Endothelial cell of umbilical vein (primary cell): Measurements from ENCODE around the gene PRR36. TPM values are rescaled to one million over a fixed set of nuclear protein-coding genes. Genes with fewer than 3 reads are reported as not detected.

Source experiments
- BruUV-seq: library from RNA; stranded (reverse); fragments of 400-500 nt; replicated peaks from 2 replicates; lab custom pipeline; 2021; lab: Mats Ljungman, UMichigan
- CTCF ChIA-PET: fragments of 300-600, 350-600 bp; sonication (Branson Sonifier 250); formaldehyde crosslinking; loops from one replicate; lab custom pipeline; 2021; ENCODE audit warnings: antibody characterized with exemption, inconsistent platforms; lab: Charles Lee
- POLR2A ChIA-PET: fragments of 300-600, 350-600 bp; sonication (Branson Sonifier 250); formaldehyde crosslinking; loops from one replicate; lab custom pipeline; 2021; ENCODE audit warnings: antibody characterized with exemption, inconsistent platforms; lab: Charles Lee
- DNase-seq: peaks from one replicate; pipeline ENCODE4 v3.0.0-alpha.2; 2011; ENCODE audit warnings: low read depth, low spot score
- FAIRE-seq: peaks from 2 replicates; lab custom pipeline; 2011; peaks lifted over from hg19 to GRCh38; lab: Jason Lieb, UNC
- H2AFZ ChIP-seq: 2 replicates; pipeline ENCODE4 v1.6.0; 2012; ENCODE audit warnings: low read depth, low read length, control low read depth, inconsistent platforms
- H3K27ac ChIP-seq: 2 replicates; pipeline ENCODE4 v1.5.1; 2011; ENCODE audit warnings: low read depth, mild to moderate bottlenecking, control low read depth, low read length, moderate library complexity; ENCODE audit not compliant: insufficient read depth
- H3K27me3 ChIP-seq, 2 experiments: 2 replicates each; pipeline versions ENCODE4 v1.6.0 to v1.6.1; 2011; ENCODE audit warnings: low read length in 2 of 2, mixed read lengths in 1 of 2; ENCODE audit not compliant: control insufficient read depth in 2 of 2, insufficient read depth in 2 of 2
- H3K36me3 ChIP-seq, 2 experiments: 2 replicates in 1 of 2; 3 replicates in 1 of 2; pipeline ENCODE4 v1.5.1; 2011; ENCODE audit warnings: low read length in 2 of 2, mild to moderate bottlenecking in 1 of 2, moderate library complexity in 1 of 2; ENCODE audit not compliant: control insufficient read depth in 2 of 2, insufficient read depth in 2 of 2; ENCODE audit errors: extremely low read depth in 1 of 2
- H3K4me1 ChIP-seq: 3 replicates; pipeline ENCODE4 v1.5.1; 2011; ENCODE audit warnings: mild to moderate bottlenecking, low read length; ENCODE audit not compliant: control insufficient read depth, insufficient read depth; ENCODE audit errors: extremely low read depth
- H3K4me2 ChIP-seq: 2 replicates; pipeline ENCODE4 v1.6.1; 2011; ENCODE audit warnings: low read length, control low read depth, mixed read lengths; ENCODE audit not compliant: insufficient read depth
- H3K4me3 ChIP-seq, 3 experiments: fragments of 200-600 bp in 1 of 3; sonication (generic), shearing (Covaris generic) in 1 of 3; replicated peaks in 1 of 3; 2 replicates each; pipeline ENCODE4 v1.5.1; 2011 to 2016; ENCODE audit warnings: control low read depth in 3 of 3, low read length in 3 of 3, mild to moderate bottlenecking in 2 of 3, inconsistent platforms in 1 of 3, low read depth in 1 of 3, moderate library complexity in 1 of 3; ENCODE audit not compliant: insufficient read depth in 1 of 3
- H3K79me2 ChIP-seq: 2 replicates; pipeline ENCODE4 v1.6.0; 2012; ENCODE audit warnings: low read length, inconsistent platforms; ENCODE audit not compliant: control insufficient read depth, insufficient read depth
- H3K9ac ChIP-seq: replicated peaks from 2 replicates; pipeline ENCODE3; 2011; ENCODE audit warnings: low read length, control low read depth; ENCODE audit not compliant: insufficient read depth; ENCODE audit errors: extremely low read depth
- H3K9me1 ChIP-seq: replicated peaks from 3 replicates; pipeline ENCODE4 v1.6.0; 2011; ENCODE audit warnings: mild to moderate bottlenecking, low read length; ENCODE audit not compliant: control insufficient read depth, insufficient read depth; ENCODE audit errors: extremely low read depth
- H3K9me3 ChIP-seq: replicated peaks from 2 replicates; pipeline ENCODE4 v1.5.1; 2012; ENCODE audit warnings: low read length, inconsistent platforms; ENCODE audit not compliant: control insufficient read depth, insufficient read depth
- H4K20me1 ChIP-seq: replicated peaks from 2 replicates; pipeline ENCODE3; 2011; ENCODE audit warnings: mild to moderate bottlenecking, low read length; ENCODE audit not compliant: control insufficient read depth, insufficient read depth; ENCODE audit errors: extremely low read depth
- CTCF ChIP-seq, 2 donors: IDR thresholded peaks; 1 replicate in 1 of 2; 2 replicates in 1 of 2; pipeline ENCODE4 v1.5.1; 2011; ENCODE audit warnings: low read length in 2 of 2, mild to moderate bottlenecking in 2 of 2, moderate library complexity in 2 of 2, control low read depth in 1 of 2, inconsistent platforms in 1 of 2, low read depth in 1 of 2; ENCODE audit not compliant: insufficient read depth in 1 of 2; ENCODE audit errors: extremely low read depth in 1 of 2
- EZH2 ChIP-seq: IDR thresholded peaks from 2 replicates; pipeline ENCODE4 v1.6.1; 2012; ENCODE audit warnings: borderline replicate concordance, low read depth, mild to moderate bottlenecking, moderate library complexity, low read length, inconsistent platforms; ENCODE audit not compliant: severe bottlenecking
- FOS ChIP-seq: IDR thresholded peaks from 2 replicates; pipeline ENCODE4 v1.6.1; 2011; ENCODE audit warnings: mild to moderate bottlenecking, low read length, moderate library complexity, borderline replicate concordance; ENCODE audit not compliant: insufficient read depth
- GATA2 ChIP-seq: IDR thresholded peaks from 2 replicates; pipeline ENCODE4 v1.7.0; 2011; ENCODE audit warnings: low read depth, mild to moderate bottlenecking, moderate library complexity, mixed read lengths, low read length; ENCODE audit not compliant: insufficient read length, insufficient read depth
- JUN ChIP-seq: IDR thresholded peaks from 2 replicates; pipeline ENCODE4 v1.6.1; 2011; ENCODE audit warnings: borderline replicate concordance, low read depth; ENCODE audit not compliant: insufficient read length, insufficient read depth
- MAX ChIP-seq: IDR thresholded peaks from 2 replicates; pipeline ENCODE4 v1.6.1; 2011; ENCODE audit not compliant: insufficient read depth, insufficient read length
- MYC ChIP-seq: IDR thresholded peaks from one replicate; pipeline ENCODE4 v1.6.1; 2011; ENCODE audit warnings: mild to moderate bottlenecking, low read depth, low read length
- POLR2A ChIP-seq: IDR thresholded peaks from 2 replicates; pipeline ENCODE4 v1.6.1; 2012; ENCODE audit warnings: low read depth, mild to moderate bottlenecking, control low read depth, low read length
- POLR2AphosphoS5 ChIP-seq: IDR thresholded peaks from 2 replicates; pipeline ENCODE4 v1.6.1; 2012; ENCODE audit warnings: low read depth, mild to moderate bottlenecking, control low read depth, low read length, moderate library complexity; ENCODE audit not compliant: insufficient read depth
- dilution Hi-C: fragments of 300-500 bp; cut with MboI; formaldehyde crosslinking; loops from one replicate; pipeline ENCODE4 v1.15.0; 2019; ENCODE audit warnings: low sequenced_read_pairs; ENCODE audit not compliant: extremely low pct_ligation_motif_present
- intact Hi-C: fragments of 100-400 bp; cut with micrococcal nuclease; formaldehyde crosslinking; loops from one replicate; pipeline ENCODE4 v1.10.0; 2022
- polyA plus RNA-seq, 4 experiments: library from polyadenylated mRNA; depleted of rRNA in 3 of 4; stranded (reverse) in 3 of 4; unstranded in 1 of 4; fragments of >200 nt; gene quantifications; 2 replicates each; pipeline versions ENCODE4 v1.2.1 to v1.2.3, GENCODE V29; 2011 to 2012; ENCODE audit warnings: missing spikeins in 1 of 4
- total RNA-seq: library from RNA; stranded (reverse); gene quantifications from 2 replicates; pipeline ENCODE4 v1.2.3, GENCODE V29; 2021

PRR36 gene
- total and polyA plus RNA-seq, 2 donors (not counting 3 experiments of a cell fraction or from before 2014, with no cell fraction given) = not detected

GRCh38 chr19:7912144-7912696 is 38.0 kb upstream of the PRR36 start:
- FAIRE-seq (no peak), DNase-seq (no peak)
- H3K9me3 ChIP-seq = no peaks in the 10 kb centered on the region
- no peak overlapping the region for H3K9ac ChIP-seq
- BruUV-seq = no TSS peak
- H4K20me1 ChIP-seq = no peaks in the 10 kb centered on the region
- POLR2A ChIA-PET = interaction anchor here (0.9 kb wide), 2 partner anchors 8 to 9 kb away, joined by 3 to 5 read pairs; partner anchors contain the start of genes MAP2K7 and SNAPC2
- H3K9me1 ChIP-seq = no peaks in the 10 kb centered on the region
- dilution Hi-C loops = no loop called here
- peaks cover 3% of the 10 kb centered on the region for H3K79me2 ChIP-seq
- no peak overlapping the region for H3K4me3 ChIP-seq
- H3K36me3 ChIP-seq = peaks cover 0 to 23% of the 10 kb centered on the region in 2 experiments
- H3K27ac ChIP-seq = no peak overlapping the region
- CTCF ChIA-PET = interaction anchor here (0.8 to 1.3 kb wide), 2 partner anchors 8 to 43 kb away, joined by 3 to 7 read pairs; partner anchors contain the start of gene SNAPC2
- no peak for TF ChIP-seq MYC
- no peak for TF ChIP-seq POLR2AphosphoS5
- no peak for TF ChIP-seq FOS
- TF ChIP-seq POLR2A = no peak
- no peak for TF ChIP-seq CTCF (IDR thresholded peaks at IDR 0.05; ENCODE audit: extremely low read depth in 1 of 2, insufficient read depth in 1 of 2, low read depth in 1 of 2, low read length in 2 of 2)
- TF ChIP-seq EZH2 = no peak
- TF ChIP-seq MAX = no peak
- TF ChIP-seq JUN = no peak
- TF ChIP-seq GATA2 = no peak
- H3K27me3 ChIP-seq = peaks cover 12 to 17% of the 10 kb centered on the region in 2 experiments
- H3K4me1 ChIP-seq = peaks cover 2% of the 10 kb centered on the region
- H2AFZ ChIP-seq = no peak overlapping the region
- H3K4me2 ChIP-seq = no peak overlapping the region
- intact Hi-C loops = no loop called here
